Esophagus squamous epithelium (tissue), 4 donors: ENCODE results near the gene GRK4.

ENCODE experiments used
- CTCF ChIP-seq, 6 experiments: fragments of 450-650 bp in 4 of 6; fragments of 200-600 bp in 2 of 6; sonication (generic) in 2 of 6; IDR thresholded peaks; one replicate each; pipeline ENCODE4 v1.5.1; 2016 to 2019; ENCODE audit warnings: antibody characterized with exemption in 6 of 6, mild to moderate bottlenecking in 4 of 6, moderate library complexity in 4 of 6
- POLR2A ChIP-seq, 4 donors: fragments of 450-650 bp; IDR thresholded peaks; one replicate each; pipeline ENCODE4 v1.6.1; 2017; ENCODE audit warnings: antibody characterized with exemption in 4 of 4, mild to moderate bottlenecking in 4 of 4, moderate library complexity in 3 of 4

DNA sequence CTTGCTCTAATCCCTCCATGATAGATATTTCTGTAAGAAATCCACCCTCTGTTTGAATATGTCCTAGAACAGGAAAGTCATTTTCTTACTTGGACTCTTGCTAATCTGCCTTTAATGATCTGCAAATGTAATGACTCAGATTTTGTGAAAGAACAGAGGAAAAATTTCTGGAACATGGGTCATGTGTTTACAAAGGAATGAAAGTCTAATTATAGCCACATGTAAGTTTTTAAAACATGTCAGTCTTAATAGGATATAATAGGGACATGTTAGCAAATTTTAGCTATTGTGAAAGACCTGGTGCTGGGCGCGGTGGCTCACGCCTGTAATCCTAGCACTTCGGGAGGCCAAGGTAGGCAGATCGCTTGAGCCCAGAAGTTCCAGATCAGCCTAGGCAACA lies 47.6 kb downstream of the GRK4 start:
- TF ChIP-seq CTCF (IDR thresholded peaks at IDR 0.05) (no peak), POLR2A (IDR thresholded peaks at IDR 0.05) (no peak)
